GM06990 (cell line): ENCODE measurements around the gene CYTH4.

ENCODE experiments used
- DNase-seq: peaks from one replicate; pipeline ENCODE4 v3.0.0-alpha.2; 2011; ENCODE audit not compliant: insufficient read length; ENCODE audit errors: extremely low read depth
- H3K27me3 ChIP-seq: replicated peaks from 2 replicates; pipeline ENCODE4 v1.6.0; 2011; ENCODE audit warnings: low read length; ENCODE audit not compliant: control insufficient read depth, insufficient read depth
- H3K36me3 ChIP-seq: 2 replicates; pipeline ENCODE4 v1.5.1; 2011; ENCODE audit warnings: low read length; ENCODE audit not compliant: control insufficient read depth, insufficient read depth
- H3K4me3 ChIP-seq: replicated peaks from 2 replicates; pipeline ENCODE4 v1.5.1; 2011; ENCODE audit warnings: low read depth, mild to moderate bottlenecking, control low read depth, low read length
- TF ChIP-seq, protein P1 (sequence below): IDR thresholded peaks from 2 replicates; pipeline ENCODE4 v1.5.1; 2011; ENCODE audit warnings: low read length, control low read depth, mild to moderate bottlenecking, inconsistent platforms; ENCODE audit not compliant: insufficient read depth, poor library complexity, severe bottlenecking

CYTH4 gene

DNA sequence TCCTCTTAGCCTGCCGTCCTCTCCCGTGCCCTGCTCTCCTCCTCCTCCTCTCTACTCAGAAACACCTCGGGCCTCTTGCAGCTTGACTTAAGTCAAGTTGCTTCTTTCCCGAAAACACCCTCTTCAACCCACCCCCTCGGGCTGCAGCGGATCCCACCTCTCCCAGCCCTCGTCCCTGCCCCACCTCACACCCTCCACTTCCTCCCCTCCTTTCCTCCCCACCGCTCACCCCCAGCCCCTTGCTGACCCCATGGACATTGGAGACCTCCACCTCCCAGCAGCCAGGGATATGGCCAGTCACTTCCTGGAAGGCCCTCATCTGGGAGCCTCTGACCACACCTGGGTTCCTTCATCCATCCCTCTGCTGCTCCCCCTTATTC is 8.5 kb upstream of the CYTH4 start:
- Histone ChIP-seq H3K4me3 (no peak overlapping the region), H3K36me3 (no peaks in the 10 kb centered on the region), H3K27me3 (no peaks in the 10 kb centered on the region)
- TF ChIP-seq, protein P1, sequence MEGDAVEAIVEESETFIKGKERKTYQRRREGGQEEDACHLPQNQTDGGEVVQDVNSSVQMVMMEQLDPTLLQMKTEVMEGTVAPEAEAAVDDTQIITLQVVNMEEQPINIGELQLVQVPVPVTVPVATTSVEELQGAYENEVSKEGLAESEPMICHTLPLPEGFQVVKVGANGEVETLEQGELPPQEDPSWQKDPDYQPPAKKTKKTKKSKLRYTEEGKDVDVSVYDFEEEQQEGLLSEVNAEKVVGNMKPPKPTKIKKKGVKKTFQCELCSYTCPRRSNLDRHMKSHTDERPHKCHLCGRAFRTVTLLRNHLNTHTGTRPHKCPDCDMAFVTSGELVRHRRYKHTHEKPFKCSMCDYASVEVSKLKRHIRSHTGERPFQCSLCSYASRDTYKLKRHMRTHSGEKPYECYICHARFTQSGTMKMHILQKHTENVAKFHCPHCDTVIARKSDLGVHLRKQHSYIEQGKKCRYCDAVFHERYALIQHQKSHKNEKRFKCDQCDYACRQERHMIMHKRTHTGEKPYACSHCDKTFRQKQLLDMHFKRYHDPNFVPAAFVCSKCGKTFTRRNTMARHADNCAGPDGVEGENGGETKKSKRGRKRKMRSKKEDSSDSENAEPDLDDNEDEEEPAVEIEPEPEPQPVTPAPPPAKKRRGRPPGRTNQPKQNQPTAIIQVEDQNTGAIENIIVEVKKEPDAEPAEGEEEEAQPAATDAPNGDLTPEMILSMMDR: no peak
- no peak for DNase-seq

DNA sequence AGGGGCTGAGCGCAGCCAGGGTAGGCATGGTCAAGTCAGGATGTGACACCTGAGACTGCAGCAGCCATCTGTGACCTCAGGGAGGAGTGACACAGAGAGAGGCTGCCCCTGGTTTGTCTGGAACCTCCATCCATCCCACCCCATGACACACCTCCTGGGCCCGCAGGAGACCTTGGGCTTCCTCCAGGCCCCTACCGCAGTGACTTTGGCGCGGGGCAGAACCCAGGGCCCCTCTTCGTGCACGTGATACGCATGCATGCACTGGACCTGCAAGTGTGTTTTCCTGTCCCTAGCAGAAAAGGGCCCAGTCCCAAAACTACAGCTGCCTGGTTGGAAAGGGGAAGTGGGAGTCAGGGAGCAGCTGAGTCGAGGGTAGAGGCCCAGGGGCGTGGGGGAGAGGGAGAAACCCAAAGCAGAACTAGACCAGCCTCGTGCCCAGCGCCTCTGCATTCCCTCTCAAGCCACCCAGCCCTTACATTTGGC is 7.9 kb upstream of the CYTH4 start:
- TF ChIP-seq, protein P1: no peak

DNA sequence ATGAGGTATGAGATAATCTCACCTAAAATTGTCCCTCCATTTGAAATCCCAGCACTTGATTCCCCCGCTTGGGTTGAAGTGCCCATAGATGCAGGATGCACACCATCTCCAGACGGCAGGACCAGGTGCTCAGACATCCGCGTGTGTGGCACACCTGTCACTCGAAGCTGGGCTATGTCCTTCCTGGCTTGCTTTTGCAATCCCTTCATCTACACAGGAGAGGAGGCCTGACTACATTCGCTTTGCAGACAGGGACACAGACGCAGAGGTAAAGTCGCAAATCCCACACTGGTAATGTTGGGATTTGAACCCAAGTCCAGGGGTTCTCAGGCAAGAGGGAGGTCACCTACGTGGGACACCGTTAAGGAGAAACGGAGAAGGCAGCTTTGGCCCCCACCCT is 7.2 kb upstream of the CYTH4 start:
- DNase-seq: no peak

More for the DNA sequence above, 7.9 kb upstream of the CYTH4 start:
- H3K4me3 ChIP-seq: no peak overlapping the region
- peak; percentile 64 for DNase-seq
- H3K27me3 ChIP-seq: no peaks in the 10 kb centered on the region
- no peaks in the 10 kb centered on the region for H3K36me3 ChIP-seq

DNA sequence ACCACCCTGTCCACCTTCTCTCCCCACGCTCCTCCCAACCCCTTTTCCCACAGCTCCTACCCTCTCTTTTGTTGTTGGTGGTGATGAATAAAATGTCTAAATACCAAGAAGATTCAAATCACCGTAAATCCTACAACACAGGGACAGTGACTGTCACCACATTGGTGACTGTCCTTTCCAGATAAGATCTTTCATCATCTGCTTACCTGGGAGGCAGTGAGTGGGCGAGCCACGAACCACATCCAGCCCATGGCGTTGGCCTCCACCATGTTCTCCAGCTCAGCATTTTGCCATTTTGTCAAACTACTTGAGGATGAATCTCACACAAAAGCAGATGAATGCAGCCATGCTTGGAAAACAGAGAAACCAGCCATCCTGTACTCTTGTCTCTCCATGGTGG is 6.7 kb upstream of the CYTH4 start:
- DNase-seq: no peak
- H3K4me3 ChIP-seq: no peak overlapping the region
- H3K36me3 ChIP-seq: no peaks in the 10 kb centered on the region
- TF ChIP-seq, protein P1: no peak
- no peaks in the 10 kb centered on the region for H3K27me3 ChIP-seq

More for the DNA sequence above, 7.2 kb upstream of the CYTH4 start:
- H3K4me3 ChIP-seq: no peak overlapping the region
- H3K27me3 ChIP-seq: no peaks in the 10 kb centered on the region
- TF ChIP-seq, protein P1: no peak
- no peaks in the 10 kb centered on the region for H3K36me3 ChIP-seq

- H3K4me3 ChIP-seq: no peak overlapping the region
- H3K36me3 ChIP-seq: no peaks in the 10 kb centered on the region
- DNase-seq: no peak
- TF ChIP-seq, protein P1: no peak
- H3K27me3 ChIP-seq: no peaks in the 10 kb centered on the region
Observed at GRCh38 chr22:37276776-37277175, 5.5 kb upstream of the CYTH4 start.

DNA sequence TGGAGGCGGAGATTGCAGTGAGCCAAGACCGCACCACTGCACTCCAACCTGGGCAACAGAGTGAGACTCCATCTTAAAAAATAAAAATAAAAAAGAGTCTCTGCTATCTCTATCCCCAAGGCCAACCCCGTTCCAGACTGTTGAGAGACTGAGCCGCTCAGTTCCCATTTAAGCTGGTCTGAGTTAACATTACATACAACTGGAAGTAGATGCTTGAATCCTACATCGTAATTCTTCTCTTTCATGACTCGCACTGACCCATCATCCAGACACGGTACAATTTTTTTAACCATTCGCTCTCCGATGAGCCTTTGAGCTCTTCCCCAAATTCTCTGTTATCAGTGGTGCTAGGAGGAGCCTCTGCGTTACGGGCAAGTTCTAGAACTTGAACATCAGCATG is 4.9 kb upstream of the CYTH4 start:
- DNase-seq: no peak
- Histone ChIP-seq H3K36me3 (no peaks in the 10 kb centered on the region), H3K27me3 (no peaks in the 10 kb centered on the region), H3K4me3 (no peak overlapping the region)
- TF ChIP-seq, protein P1: no peak
